Activated naive CD4-positive, alpha-beta T cell treated with anti-CD3 and anti-CD28 coated beads, Interleukin-2, amount 50 U/mL, for 16 hours (primary cell): ENCODE data around the gene ARID5B.
A peak's percentile ranks its signal among the peaks of the same experiment; 100 is the strongest.
"Not testable (repeated sequence)": the region's sequence is repeated elsewhere in the genome, so short reads cannot be mapped to it uniquely, and the experiment has no call there.

Source experiments
- DNase-seq: peaks from one replicate; pipeline ENCODE4 v3.0.0-alpha.2; 2020

Gene ARID5B

GRCh38 chr10:61971003-61971325 is 69.5 kb downstream of the ARID5B start:
- DNase-seq, result no peak

GRCh38 chr10:61973169-61973568 is 71.7 kb downstream of the ARID5B start:
- no peak for DNase-seq

- no peak for DNase-seq
Observed at GRCh38 chr10:61973906-61974305, 72.4 kb downstream of the ARID5B start.

- DNase-seq, result no peak
Observed at GRCh38 chr10:61974601-61975390, 73.3 kb downstream of the ARID5B start.

GRCh38 chr10:61975391-61975932 is 74.0 kb downstream of the ARID5B start:
- DNase-seq, result no peak

GRCh38 chr10:61976951-61977721 is 75.6 kb downstream of the ARID5B start:
- not testable (repeated sequence) for DNase-seq

- no peak for DNase-seq
Observed at GRCh38 chr10:61978965-61979364, 77.5 kb downstream of the ARID5B start.

GRCh38 chr10:61981460-61981859 is 80.0 kb downstream of the ARID5B start:
- DNase-seq, result no peak

GRCh38 chr10:61983255-61983654 is 81.8 kb downstream of the ARID5B start:
- no peak for DNase-seq

GRCh38 chr10:61984803-61985418 is 83.4 kb downstream of the ARID5B start:
- no peak for DNase-seq

GRCh38 chr10:61985715-61986114 is 84.2 kb downstream of the ARID5B start:
- DNase-seq, result no peak

GRCh38 chr10:61986382-61986781 is 84.9 kb downstream of the ARID5B start:
- DNase-seq, result no peak

- no peak for DNase-seq
Observed at GRCh38 chr10:61986788-61987492, 85.4 kb downstream of the ARID5B start.

- DNase-seq, result no peak
Observed at GRCh38 chr10:61987537-61987936, 86.0 kb downstream of the ARID5B start.

- peak; percentile 23 for DNase-seq
Observed at GRCh38 chr10:61987951-61988379, 86.5 kb downstream of the ARID5B start.

GRCh38 chr10:61989995-61990760 is 88.7 kb downstream of the ARID5B start:
- no peak for DNase-seq

- no peak for DNase-seq
Observed at GRCh38 chr10:61990761-61991135, 89.2 kb downstream of the ARID5B start.

GRCh38 chr10:61991166-61991565 is 89.7 kb downstream of the ARID5B start:
- DNase-seq, result no peak

GRCh38 chr10:61992059-61992460 is 90.6 kb downstream of the ARID5B start:
- no peak for DNase-seq

GRCh38 chr10:61992671-61993668 is 91.5 kb downstream of the ARID5B start:
- DNase-seq, result peak; percentile 58
